ENCODE results near the gene VPS37C. TPM values are rescaled to one million over a fixed set of nuclear protein-coding genes. Genes with fewer than 3 reads are reported as not detected.

The VPS37C gene
- total RNA-seq, 1 experiment from 2014 or later = 23.4 TPM

DNA sequence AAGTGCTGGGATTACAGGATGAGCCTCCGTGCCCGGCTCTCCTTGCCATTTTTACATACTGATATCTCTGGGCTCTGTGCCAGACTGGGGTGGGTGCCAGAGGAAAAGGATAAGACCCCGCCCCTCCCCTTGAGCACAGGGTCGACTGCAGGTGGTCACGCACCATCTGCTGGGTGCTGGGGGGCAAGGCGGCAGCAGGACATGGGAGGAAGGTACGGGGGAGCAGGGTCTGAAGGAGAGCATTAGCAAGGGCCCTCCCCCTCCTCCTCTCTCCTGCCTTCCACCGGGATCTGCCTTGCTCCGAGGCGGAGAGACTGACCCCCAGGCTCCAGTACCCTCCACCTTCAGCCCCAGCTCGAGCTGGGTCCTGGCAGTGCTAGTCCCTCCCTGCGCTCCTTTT lies 32.4 kb upstream of the VPS37C start:
- peaks cover 4% of the 10 kb centered on the region; the same call in 1 of the 2 replicates for H3K4me1 Mint-ChIP-seq
- H3K36me3 Mint-ChIP-seq = no peaks in the 10 kb centered on the region
- ATAC-seq = peak; percentile 87
- H3K27me3 Mint-ChIP-seq (ENCODE audit: low read depth) = no peaks in the 10 kb centered on the region
- peak; percentile 17 for DNase-seq (ENCODE audit: low spot score)
- H3K9me3 Mint-ChIP-seq = peaks cover 16% of the 10 kb centered on the region
- ChIA-PET CTCF (interaction anchor here (0.5 to 1.3 kb wide), 3 partner anchors 9 to 192 kb away, joined by 3 to 5 read pairs (median 3); no protein-coding TSS in a partner anchor), POLR2A (no interaction called here)
- TF ChIP-seq RELA (CRISPR knock-in tag; IDR thresholded peaks at IDR 0.05; ENCODE audit: borderline replicate concordance) (no peak), NR2C2 (CRISPR knock-in tag; IDR thresholded peaks at IDR 0.05) (no peak), JUN (CRISPR knock-in tag; IDR thresholded peaks at IDR 0.05) (no peak), ELF4 (CRISPR knock-in tag; IDR thresholded peaks at IDR 0.05; ENCODE audit: low read depth) (no peak)
- TF ChIP-seq, protein P1, sequence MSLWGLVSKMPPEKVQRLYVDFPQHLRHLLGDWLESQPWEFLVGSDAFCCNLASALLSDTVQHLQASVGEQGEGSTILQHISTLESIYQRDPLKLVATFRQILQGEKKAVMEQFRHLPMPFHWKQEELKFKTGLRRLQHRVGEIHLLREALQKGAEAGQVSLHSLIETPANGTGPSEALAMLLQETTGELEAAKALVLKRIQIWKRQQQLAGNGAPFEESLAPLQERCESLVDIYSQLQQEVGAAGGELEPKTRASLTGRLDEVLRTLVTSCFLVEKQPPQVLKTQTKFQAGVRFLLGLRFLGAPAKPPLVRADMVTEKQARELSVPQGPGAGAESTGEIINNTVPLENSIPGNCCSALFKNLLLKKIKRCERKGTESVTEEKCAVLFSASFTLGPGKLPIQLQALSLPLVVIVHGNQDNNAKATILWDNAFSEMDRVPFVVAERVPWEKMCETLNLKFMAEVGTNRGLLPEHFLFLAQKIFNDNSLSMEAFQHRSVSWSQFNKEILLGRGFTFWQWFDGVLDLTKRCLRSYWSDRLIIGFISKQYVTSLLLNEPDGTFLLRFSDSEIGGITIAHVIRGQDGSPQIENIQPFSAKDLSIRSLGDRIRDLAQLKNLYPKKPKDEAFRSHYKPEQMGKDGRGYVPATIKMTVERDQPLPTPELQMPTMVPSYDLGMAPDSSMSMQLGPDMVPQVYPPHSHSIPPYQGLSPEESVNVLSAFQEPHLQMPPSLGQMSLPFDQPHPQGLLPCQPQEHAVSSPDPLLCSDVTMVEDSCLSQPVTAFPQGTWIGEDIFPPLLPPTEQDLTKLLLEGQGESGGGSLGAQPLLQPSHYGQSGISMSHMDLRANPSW (CRISPR knock-in tag; conservative IDR thresholded peaks at IDR 0.05; ENCODE audit: low read depth) = no peak
- TF ChIP-seq, protein P2, sequence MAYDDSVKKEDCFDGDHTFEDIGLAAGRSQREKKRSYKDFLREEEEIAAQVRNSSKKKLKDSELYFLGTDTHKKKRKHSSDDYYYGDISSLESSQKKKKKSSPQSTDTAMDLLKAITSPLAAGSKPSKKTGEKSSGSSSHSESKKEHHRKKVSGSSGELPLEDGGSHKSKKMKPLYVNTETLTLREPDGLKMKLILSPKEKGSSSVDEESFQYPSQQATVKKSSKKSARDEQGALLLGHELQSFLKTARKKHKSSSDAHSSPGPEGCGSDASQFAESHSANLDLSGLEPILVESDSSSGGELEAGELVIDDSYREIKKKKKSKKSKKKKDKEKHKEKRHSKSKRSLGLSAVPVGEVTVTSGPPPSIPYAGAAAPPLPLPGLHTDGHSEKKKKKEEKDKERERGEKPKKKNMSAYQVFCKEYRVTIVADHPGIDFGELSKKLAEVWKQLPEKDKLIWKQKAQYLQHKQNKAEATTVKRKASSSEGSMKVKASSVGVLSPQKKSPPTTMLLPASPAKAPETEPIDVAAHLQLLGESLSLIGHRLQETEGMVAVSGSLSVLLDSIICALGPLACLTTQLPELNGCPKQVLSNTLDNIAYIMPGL (CRISPR knock-in tag; IDR thresholded peaks at IDR 0.05) = 0 out of 2 replicates have a peak, but pooled peaks have one; percentile 33
- H3K4me3 Mint-ChIP-seq = no peak overlapping the region
- no peak overlapping the region for H3K27ac Mint-ChIP-seq

DNA sequence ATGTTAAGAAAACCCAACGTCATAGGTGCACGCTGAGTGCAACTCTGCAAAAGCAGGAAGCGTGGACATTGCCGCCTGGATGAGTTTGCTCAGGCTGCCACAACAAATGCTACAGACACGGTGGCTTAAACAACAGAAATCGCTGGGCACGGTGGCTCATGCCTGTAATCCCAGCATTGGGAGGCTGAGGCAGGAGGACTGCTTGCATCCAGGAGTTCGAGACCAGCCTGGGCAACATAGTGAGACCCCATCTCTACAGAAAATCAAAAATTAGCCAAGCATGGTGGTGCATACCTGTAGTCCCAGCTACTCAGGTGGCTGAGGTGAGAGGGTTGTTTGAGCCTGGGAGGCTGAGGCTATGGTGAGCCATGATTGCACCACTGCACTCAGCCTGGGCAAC lies 28.7 kb upstream of the VPS37C start:
- Mint-ChIP-seq H3K36me3 (no peaks in the 10 kb centered on the region), H3K27me3 (ENCODE audit: low read depth) (no peaks in the 10 kb centered on the region), H3K4me1 (0 out of 2 replicates have a peak, but pooled peaks cover 4% of the 10 kb centered on the region), H3K9me3 (peaks cover 12% of the 10 kb centered on the region), H3K27ac (no peak overlapping the region), H3K4me3 (no peak overlapping the region)
- TF ChIP-seq ELF4 (CRISPR knock-in tag; IDR thresholded peaks at IDR 0.05; ENCODE audit: low read depth) (no peak), ZNF121 (CRISPR knock-in tag; IDR thresholded peaks at IDR 0.05) (peak; percentile 90)
- ChIA-PET POLR2A (no interaction called here), CTCF (interaction anchor here (1.1 kb wide), 1 partner anchor 108 kb away, joined by 3 read pairs; no protein-coding TSS in a partner anchor)
- ATAC-seq = no peak
- no peak for DNase-seq (ENCODE audit: low spot score)

DNA sequence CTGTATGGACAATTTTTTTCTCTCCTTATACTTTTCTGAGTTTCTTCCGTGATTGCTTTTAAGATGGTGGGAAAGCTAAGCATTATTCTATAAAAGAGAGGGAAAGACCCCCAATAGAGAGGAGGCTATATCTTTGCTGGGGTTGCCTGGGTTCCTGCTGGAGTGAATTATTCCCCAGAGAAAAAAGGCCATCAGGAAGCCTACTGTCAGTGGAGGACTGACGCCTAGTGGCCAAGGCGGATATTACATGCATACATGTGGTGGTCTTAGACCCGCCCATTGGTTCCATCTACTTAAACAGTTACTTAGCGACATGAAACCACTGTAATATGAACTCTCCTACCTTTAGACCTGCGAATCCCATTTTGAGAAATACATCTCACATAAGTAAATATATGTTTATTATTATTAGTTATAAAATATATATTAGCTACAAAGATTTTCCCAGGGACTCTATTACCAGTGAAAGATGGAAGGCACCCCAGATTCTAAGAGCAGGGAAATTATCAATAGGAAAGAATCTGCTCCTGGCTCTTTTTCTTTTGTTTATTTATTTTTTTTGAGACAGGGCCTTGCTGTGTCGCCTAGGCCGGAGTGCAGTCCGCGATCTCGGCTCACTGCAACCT lies 26.4 kb upstream of the VPS37C start:
- TF ChIP-seq, protein P3, sequence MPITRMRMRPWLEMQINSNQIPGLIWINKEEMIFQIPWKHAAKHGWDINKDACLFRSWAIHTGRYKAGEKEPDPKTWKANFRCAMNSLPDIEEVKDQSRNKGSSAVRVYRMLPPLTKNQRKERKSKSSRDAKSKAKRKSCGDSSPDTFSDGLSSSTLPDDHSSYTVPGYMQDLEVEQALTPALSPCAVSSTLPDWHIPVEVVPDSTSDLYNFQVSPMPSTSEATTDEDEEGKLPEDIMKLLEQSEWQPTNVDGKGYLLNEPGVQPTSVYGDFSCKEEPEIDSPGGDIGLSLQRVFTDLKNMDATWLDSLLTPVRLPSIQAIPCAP (CRISPR knock-in tag; IDR thresholded peaks at IDR 0.05) = no peak
- TF ChIP-seq ZNF396 (CRISPR knock-in tag; IDR thresholded peaks at IDR 0.05; ENCODE audit: borderline replicate concordance) = no peak
- 0 out of 2 replicates have a peak, but pooled peaks have one; percentile 22 for TF ChIP-seq SP1 (CRISPR knock-in tag; conservative IDR thresholded peaks at IDR 0.05)
- TF ChIP-seq, protein P4, sequence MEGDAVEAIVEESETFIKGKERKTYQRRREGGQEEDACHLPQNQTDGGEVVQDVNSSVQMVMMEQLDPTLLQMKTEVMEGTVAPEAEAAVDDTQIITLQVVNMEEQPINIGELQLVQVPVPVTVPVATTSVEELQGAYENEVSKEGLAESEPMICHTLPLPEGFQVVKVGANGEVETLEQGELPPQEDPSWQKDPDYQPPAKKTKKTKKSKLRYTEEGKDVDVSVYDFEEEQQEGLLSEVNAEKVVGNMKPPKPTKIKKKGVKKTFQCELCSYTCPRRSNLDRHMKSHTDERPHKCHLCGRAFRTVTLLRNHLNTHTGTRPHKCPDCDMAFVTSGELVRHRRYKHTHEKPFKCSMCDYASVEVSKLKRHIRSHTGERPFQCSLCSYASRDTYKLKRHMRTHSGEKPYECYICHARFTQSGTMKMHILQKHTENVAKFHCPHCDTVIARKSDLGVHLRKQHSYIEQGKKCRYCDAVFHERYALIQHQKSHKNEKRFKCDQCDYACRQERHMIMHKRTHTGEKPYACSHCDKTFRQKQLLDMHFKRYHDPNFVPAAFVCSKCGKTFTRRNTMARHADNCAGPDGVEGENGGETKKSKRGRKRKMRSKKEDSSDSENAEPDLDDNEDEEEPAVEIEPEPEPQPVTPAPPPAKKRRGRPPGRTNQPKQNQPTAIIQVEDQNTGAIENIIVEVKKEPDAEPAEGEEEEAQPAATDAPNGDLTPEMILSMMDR (IDR thresholded peaks at IDR 0.05) = peak; percentile 95
- TF ChIP-seq ZNF423 (CRISPR knock-in tag; IDR thresholded peaks at IDR 0.05) = no peak
- TF ChIP-seq, protein P1 (CRISPR knock-in tag; conservative IDR thresholded peaks at IDR 0.05; ENCODE audit: low read depth) = no peak
- TF ChIP-seq EMX1 (CRISPR knock-in tag; IDR thresholded peaks at IDR 0.05) = no peak
- TF ChIP-seq ZNF317 (CRISPR knock-in tag; IDR thresholded peaks at IDR 0.05; ENCODE audit: borderline replicate concordance, low read depth) = no peak
- H3K4me3 Mint-ChIP-seq = no peak overlapping the region
- H3K4me1 Mint-ChIP-seq = no peaks in the 10 kb centered on the region
- peak; percentile 90 for DNase-seq (ENCODE audit: low spot score)
- no peak overlapping the region for H3K27ac Mint-ChIP-seq
- no peaks in the 10 kb centered on the region for H3K36me3 Mint-ChIP-seq
- no peaks in the 10 kb centered on the region for H3K27me3 Mint-ChIP-seq (ENCODE audit: low read depth)
- ATAC-seq = peak; percentile 93
- ChIA-PET CTCF (interaction anchor here (0.7 to 1.3 kb wide), 12 partner anchors 9 to 350 kb away, joined by 3 to 6 read pairs (median 4); no protein-coding TSS in a partner anchor), POLR2A (no interaction called here)
- peaks cover 12% of the 10 kb centered on the region for H3K9me3 Mint-ChIP-seq
